ENCODE results near the gene ZBTB12.
"Not testable (repeated sequence)": the region's sequence is repeated elsewhere in the genome, so short reads cannot be mapped to it uniquely, and the experiment has no call there.

Gene ZBTB12, protein sequence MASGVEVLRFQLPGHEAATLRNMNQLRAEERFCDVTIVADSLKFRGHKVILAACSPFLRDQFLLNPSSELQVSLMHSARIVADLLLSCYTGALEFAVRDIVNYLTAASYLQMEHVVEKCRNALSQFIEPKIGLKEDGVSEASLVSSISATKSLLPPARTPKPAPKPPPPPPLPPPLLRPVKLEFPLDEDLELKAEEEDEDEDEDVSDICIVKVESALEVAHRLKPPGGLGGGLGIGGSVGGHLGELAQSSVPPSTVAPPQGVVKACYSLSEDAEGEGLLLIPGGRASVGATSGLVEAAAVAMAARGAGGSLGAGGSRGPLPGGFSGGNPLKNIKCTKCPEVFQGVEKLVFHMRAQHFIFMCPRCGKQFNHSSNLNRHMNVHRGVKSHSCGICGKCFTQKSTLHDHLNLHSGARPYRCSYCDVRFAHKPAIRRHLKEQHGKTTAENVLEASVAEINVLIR

DNA sequence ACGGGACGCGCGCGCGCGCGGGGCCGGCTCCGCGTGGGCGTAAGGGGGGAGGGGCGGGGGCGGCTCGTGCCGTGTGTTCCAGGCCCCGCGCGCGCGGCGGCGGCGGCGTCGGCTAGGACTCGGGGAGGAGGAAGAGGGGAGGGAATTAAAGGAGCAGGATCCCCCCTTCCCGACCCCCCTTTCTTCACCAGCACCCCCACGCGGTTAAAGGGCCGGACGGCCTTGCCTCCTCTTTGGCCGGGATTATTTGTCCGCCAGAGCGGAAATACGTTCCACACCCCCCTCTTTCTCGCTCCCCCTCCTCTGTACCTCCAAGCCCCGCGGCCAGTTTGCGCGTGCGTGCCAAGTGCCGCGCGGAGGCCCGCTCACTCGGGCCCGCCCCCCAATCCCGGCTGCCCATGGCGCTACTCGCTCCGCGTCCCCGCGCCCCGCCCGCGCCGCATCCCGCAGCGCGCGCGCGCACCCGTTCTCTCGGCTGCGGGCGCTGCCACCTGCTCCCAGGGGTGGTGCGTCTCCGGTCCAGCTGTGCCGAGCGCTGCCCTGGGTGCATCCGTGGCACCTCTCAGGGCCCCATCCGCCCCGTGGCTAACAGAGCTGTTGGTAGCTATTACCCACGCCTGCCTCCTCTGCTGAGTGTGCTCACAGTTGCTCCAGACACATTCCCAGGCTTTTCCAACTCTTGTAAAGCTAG lies at the start of gene ZBTB12:
Gene ZBTB12, minus strand, starts transcription at position 134 of the 691 bp plus-strand sequence. CDS start 781 bp downstream, outside the sequence.
- peak; percentile 55 to 84 (median 72) for DNase-seq (ENCODE audit: low read depth in 4 of 4, low spot score in 1 of 4)

DNA sequence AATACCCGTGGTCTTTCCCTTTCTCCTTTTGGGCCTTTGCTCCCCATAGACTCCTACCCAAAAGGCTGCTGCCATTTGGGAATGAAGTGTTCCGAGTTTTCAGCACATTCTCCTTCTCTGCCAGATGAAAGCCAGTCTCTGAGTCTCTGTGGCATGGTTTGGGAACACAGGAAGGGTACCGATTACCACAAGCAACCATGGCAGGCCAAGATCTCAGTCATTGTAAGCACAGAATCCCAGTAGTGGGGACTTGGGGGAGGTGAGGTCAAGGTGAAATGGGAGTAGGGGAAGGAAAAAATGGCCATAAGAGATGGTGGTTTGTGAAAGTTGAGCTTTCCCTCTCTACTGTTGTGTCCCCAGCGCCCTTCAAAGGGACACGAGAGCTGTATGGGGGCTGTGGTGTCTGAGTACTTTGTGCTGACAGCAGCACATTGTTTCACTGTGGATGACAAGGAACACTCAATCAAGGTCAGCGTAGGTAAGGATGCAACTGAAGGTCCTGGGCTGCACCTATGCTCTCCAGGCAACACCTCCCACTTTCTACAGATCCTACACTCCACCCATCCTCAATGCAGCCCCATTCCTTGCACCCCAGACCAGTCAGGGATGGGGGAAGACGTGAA lies 48.2 kb upstream of the ZBTB12 start:
- DNase-seq (ENCODE audit: low read depth in 4 of 4, low spot score in 1 of 4): no peak

DNA sequence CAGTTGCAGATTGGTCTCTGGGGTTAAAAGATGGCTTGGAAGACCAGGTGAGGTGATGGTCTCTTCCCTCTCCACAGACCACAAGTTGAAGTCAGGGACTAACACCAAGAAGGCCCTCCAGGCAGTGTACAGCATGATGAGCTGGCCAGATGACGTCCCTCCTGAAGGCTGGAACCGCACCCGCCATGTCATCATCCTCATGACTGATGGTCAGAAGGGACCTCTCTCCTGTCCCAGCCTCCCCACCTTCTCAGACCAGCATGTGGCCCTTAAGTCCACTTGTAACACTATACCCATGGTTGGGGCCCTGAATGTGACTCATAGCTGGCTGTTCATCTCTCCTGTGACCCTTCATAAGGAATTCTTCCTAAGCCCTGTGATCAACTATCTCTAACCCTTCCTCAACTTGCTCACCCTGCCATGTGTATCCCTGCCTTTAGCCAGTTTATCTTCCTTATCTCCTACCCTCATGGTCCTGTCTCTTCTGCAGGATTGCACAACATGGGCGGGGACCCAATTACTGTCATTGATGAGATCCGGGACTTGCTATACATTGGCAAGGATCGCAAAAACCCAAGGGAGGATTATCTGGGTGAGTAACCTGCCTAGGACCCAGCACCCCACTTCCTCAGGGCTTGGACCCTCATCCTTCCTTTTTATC lies 47.0 kb upstream of the ZBTB12 start:
- DNase-seq (ENCODE audit: low read depth in 4 of 4, low spot score in 1 of 4): no peak

DNA sequence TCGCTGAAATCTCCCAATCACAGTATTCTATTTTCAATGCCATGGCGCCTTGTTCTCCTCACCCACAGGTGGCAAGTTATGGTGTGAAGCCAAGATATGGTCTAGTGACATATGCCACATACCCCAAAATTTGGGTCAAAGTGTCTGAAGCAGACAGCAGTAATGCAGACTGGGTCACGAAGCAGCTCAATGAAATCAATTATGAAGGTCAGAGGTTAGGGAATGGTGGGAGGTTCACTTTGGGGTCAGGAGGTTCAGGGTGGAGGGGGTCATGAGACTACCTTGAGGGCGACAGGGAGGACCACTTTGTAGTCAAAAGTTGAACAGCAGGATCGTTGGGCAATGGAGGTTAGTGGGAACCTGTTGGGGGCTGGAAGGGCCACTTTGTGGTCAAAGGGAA lies 46.4 kb upstream of the ZBTB12 start:
- DNase-seq (ENCODE audit: low read depth in 4 of 4, low spot score in 1 of 4): no peak

DNA sequence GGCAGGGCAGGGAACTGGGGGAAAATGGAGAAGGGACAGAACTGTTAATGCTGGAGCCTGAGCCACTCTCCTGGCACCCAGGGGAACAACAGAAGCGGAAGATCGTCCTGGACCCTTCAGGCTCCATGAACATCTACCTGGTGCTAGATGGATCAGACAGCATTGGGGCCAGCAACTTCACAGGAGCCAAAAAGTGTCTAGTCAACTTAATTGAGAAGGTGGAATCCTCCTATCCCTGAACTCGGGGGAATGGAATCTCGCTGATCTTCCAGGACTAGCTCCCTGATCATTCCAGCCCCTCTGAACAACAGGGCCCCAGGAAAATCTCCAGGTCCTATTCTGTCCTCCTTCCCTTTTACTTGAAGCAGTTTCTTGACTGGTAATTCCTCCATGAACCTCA lies 46.0 kb upstream of the ZBTB12 start:
- no peak for DNase-seq (ENCODE audit: low read depth in 4 of 4, low spot score in 1 of 4)

DNA sequence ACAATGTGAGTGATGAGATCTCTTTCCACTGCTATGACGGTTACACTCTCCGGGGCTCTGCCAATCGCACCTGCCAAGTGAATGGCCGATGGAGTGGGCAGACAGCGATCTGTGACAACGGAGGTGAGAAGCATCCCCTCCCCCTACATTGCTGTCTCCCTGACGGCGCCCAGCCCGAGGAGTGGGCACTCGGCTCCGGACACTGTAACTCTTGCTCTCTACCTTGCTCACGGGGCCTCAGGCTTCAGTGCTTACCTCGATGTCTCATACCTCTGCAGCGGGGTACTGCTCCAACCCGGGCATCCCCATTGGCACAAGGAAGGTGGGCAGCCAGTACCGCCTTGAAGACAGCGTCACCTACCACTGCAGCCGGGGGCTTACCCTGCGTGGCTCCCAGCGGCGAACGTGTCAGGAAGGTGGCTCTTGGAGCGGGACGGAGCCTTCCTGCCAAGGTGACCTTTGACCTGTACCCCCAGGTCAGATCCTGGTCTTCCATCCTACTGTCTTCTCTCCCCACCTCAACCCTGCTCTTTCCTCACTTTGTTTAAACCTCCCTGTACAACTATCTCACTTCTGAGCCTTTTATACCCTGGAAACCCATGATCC lies 45.3 kb upstream of the ZBTB12 start:
- no peak for DNase-seq (ENCODE audit: low read depth in 4 of 4, low spot score in 1 of 4)

DNA sequence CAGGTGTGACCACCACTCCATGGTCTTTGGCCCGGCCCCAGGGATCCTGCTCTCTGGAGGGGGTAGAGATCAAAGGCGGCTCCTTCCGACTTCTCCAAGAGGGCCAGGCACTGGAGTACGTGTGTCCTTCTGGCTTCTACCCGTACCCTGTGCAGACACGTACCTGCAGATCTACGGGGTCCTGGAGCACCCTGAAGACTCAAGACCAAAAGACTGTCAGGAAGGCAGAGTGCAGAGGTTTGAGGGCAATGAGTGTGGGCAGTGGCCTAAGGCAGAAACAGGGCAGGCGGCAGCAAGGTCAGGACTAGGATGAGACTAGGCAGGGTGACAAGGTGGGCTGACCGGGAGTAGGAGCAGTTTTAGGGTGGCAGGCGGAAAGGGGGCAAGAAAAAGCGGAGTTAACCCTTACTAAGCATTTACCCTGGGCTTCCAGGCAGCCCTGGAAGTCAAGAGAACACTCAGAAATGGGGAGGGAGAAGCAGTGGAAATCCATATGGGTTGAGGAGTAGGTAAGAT lies 44.5 kb upstream of the ZBTB12 start:
- no peak for DNase-seq (ENCODE audit: low read depth in 4 of 4, low spot score in 1 of 4)

DNA sequence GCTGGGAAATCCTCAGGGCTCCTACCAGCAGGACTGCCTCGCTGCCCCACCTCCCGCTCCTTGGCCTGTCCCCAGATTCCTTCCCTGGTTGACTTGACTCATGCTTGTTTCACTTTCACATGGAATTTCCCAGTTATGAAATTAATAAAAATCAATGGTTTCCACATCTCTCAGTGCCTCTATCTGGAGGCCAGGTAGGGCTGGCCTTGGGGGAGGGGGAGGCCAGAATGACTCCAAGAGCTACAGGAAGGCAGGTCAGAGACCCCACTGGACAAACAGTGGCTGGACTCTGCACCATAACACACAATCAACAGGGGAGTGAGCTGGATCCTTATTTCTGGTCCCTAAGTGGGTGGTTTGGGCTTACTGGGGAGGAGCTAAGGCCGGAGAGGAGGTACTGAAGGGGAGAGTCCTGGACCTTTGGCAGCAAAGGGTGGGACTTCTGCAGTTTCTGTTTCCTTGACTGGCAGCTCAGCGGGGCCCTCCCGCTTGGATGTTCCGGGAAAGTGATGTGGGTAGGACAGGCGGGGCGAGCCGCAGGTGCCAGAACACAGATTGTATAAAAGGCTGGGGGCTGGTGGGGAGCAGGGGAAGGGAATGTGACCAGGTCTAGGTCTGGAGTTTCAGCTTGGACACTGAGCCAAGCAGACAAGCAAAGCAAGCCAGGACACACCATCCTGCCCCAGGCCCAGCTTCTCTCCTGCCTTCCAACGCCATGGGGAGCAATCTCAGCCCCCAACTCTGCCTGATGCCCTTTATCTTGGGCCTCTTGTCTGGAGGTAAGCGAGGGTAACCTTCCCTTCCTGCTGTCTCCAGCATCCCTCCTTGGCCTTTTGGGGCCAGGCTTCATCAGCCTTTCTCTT lies 43.9 kb upstream of the ZBTB12 start, which contains the start of gene CFB:
Gene CFB, plus strand, starts transcription at position 589 of the 863 bp plus-strand sequence. Its CDS starts 127 bp downstream, at position 716.
- no peak for DNase-seq (ENCODE audit: low read depth in 4 of 4, low spot score in 1 of 4)

DNA sequence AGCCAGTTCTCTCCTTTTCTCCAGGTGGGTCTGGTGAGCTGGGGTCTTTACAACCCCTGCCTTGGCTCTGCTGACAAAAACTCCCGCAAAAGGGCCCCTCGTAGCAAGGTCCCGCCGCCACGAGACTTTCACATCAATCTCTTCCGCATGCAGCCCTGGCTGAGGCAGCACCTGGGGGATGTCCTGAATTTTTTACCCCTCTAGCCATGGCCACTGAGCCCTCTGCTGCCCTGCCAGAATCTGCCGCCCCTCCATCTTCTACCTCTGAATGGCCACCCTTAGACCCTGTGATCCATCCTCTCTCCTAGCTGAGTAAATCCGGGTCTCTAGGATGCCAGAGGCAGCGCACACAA lies 43.2 kb upstream of the ZBTB12 start:
- DNase-seq (ENCODE audit: low read depth in 4 of 4, low spot score in 1 of 4): no peak

DNA sequence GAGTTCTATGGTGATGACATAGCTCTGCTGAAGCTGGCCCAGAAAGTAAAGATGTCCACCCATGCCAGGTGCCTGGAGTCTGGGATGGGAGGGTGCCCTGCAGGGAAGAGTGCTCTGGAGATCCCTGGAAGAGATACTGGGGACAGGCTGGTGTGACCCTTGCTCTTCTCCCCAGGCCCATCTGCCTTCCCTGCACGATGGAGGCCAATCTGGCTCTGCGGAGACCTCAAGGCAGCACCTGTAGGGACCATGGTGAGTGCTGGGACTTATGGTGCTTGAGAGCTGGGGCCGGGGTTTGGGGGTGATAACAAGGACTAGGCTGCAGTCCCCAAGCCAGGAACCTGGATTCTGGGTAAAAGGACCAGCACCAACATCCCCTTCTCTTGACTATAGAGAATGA lies 41.9 kb upstream of the ZBTB12 start:
- DNase-seq (ENCODE audit: low read depth in 4 of 4, low spot score in 1 of 4): no peak

DNA sequence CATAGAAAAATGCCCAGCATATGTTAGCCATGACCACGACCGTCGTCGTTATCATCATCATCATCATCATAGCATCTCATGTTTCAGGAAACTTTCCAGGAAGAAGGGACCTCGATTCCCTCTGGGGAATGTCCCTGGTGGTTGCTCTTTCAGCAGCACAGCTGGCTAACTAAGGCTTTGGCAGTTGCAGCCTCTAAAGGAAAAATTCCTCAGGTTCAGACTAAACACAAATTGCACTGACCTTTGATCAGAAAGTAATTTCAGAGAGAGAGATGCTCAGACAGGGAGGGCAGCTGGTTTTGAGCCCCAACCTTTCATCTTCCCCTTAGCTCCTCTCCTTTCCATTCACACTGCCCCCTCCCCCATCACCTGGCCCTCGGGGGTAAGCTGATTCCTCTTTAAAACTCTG lies 38.4 kb upstream of the ZBTB12 start:
- DNase-seq (ENCODE audit: low read depth in 4 of 4, low spot score in 1 of 4): no peak

DNA sequence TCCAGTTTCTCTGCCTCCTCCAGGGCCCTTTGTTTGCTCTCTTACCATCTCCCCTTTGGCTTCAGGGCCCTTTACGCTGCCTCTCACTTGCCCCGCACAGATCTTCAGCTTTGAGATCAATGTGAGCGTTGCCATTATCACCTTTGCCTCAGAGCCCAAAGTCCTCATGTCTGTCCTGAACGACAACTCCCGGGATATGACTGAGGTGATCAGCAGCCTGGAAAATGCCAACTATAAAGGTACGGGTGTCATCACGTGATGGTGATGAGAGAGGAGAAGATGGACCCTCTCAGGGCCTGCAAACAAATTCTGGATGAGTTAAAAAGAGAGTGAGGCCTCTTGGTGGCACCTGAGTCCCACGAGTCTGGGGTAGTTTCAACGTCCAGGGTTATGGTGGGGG lies 33.9 kb upstream of the ZBTB12 start:
- DNase-seq (ENCODE audit: low read depth in 4 of 4, low spot score in 1 of 4): no peak

DNA sequence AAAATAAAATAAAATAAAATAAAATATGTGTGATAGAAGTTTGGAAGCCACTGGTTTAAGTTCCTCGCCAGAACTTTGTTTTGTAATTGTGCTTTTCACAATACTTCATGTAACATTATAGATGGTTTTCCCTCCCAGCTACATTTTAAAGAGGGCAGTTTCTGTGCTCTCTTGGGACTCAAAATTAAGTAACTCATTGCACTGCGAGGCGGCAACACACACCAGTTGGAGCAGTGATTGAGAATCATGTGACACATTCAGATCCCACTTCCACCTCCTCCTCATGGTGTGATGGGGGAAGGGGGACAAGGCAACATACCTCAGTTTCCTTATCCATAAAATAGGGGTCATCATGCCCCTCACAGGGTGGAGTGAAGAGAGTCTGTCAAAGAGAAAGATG lies 33.1 kb upstream of the ZBTB12 start:
- no peak for DNase-seq (ENCODE audit: low read depth in 4 of 4, low spot score in 1 of 4)

DNA sequence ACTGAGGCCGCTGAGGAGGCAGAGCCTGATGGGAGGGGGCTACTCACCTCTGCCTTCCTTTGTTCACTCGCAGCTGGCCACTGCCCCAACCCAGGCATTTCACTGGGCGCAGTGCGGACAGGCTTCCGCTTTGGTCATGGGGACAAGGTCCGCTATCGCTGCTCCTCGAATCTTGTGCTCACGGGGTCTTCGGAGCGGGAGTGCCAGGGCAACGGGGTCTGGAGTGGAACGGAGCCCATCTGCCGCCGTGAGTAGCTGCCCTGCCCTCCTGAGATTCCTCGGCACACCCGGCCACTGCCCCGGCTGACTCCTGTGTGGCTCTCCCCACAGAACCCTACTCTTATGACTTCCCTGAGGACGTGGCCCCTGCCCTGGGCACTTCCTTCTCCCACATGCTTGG lies 31.7 kb upstream of the ZBTB12 start:
- DNase-seq (ENCODE audit: low read depth in 4 of 4, low spot score in 1 of 4): no peak

DNA sequence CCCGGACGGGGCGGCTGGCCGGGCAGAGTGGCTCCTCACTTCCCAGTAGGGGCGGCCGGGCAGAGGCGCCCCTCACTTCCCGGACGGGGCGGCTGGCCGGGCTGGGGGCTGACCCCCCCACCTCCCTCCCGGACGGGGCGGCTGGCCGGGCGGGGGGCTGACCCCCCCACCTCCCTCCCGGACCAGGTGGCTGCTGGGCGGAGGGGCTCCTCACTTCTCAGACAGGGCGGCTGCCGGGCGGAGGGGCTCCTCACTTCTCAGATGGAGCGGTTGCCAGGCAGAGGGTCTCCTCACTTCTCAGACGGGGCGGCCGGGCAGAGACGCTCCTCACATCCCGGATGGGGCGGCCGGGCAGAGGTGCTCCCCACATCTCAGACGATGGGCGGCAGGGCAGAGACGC lies 30.3 kb upstream of the ZBTB12 start:
- not testable (repeated sequence) for DNase-seq (ENCODE audit: low read depth in 4 of 4, low spot score in 1 of 4)

DNA sequence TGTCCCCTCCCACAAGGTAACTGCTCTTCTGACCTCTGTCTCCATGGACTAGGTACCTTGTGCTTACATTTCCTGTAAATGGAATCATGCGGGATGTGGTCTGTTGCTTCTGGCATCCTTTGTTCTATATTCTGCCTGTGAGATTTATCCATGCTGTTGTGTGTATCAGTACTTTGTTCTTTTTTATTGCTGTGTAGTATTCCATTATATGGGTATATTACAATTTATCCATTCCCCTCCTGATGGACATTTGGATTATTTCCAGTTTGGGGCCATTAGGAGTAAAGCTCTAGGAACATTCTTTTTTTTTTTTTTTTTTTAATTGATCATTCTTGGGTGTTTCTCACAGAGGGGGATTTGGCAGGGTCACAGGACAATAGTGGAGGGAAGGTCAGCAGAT lies 29.1 kb upstream of the ZBTB12 start:
- no peak for DNase-seq (ENCODE audit: low read depth in 4 of 4, low spot score in 1 of 4)

DNA sequence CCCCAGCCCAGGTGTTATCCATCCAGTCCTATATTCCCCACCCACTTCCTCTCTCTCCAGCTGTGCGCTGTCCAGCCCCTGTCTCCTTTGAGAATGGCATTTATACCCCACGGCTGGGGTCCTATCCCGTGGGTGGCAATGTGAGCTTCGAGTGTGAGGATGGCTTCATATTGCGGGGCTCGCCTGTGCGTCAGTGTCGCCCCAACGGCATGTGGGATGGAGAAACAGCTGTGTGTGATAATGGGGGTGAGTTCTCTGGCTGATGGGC lies 26.7 kb upstream of the ZBTB12 start:
- DNase-seq (ENCODE audit: low read depth in 4 of 4, low spot score in 1 of 4): no peak

DNA sequence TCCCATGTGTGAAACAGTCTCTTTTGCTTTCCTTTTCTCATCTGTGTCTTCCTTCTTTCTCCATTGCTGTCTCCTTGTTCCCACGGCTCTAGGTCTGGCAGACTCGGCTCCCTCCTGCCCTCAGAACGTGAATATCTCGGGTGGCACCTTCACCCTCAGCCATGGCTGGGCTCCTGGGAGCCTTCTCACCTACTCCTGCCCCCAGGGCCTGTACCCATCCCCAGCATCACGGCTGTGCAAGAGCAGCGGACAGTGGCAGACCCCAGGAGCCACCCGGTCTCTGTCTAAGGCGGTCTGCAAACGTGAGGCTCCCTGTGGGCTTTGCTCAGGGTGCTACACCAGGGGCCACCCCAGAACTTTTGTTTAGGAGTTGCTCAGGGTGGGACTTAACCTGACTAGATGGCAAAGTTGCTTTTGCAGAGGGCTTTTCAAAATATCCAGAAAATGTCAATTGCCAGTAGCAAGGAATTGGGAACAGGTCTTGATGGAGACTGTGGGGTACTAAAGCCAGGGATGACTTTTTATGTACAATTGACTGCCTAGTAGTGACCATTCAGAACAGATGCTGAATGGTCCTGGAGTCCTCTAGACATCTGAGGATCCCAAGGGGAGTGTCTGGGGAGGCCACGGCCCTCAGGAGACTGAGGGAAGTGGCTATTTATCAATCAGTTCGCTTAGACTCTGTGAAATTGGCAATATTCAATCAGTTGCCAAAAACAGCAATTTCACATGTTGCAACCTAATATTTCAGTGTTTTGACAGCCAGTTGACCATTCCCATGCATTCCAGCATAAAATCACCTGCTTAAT lies 26.2 kb upstream of the ZBTB12 start:
- no peak for DNase-seq (ENCODE audit: low read depth in 4 of 4, low spot score in 1 of 4)

DNA sequence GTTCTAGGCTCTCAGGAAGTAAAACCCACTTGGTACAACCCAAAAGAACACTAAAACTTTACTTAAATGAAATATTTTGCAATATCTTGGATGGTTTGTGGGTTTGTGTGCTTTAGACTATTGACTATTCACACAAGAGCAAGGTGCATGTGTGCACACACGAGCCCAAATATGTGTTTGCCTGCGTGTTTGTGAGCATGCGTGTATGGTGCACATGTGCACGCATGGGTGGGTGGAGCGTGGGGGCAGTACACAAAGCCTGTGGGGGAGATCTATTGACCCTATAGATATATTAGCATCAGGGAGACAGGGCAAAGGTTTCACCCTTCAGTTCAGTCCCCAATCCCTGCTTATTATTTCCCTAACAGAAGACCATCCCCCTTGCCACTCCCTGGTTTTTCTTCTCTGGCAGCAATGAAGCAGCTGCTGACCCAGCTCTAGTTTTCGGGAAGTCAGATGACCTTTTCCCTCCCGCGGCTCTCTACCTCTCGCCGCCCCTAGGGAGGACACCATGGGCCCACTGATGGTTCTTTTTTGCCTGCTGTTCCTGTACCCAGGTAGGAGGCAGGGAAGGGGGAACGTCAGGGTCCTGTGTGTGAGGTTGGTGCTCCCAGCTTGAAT lies 25.5 kb upstream of the ZBTB12 start, which contains the start of gene C2:
Gene C2, plus strand, starts transcription at position 476 of the 621 bp plus-strand sequence. Its CDS starts 36 bp downstream, at position 512.
- DNase-seq (ENCODE audit: low read depth in 4 of 4, low spot score in 1 of 4): no peak

All from stimulated activated CD4-positive, alpha-beta T cell treated with anti-CD3 and anti-CD28 coated beads, Interleukin-1b, Interleukin-23, amount 100 ng/mL, for 24 hours (primary cell).